ENCODE results near the gene DIO3.

Gene DIO3

GRCh38 chr14:101587441-101587911 lies 26.2 kb downstream of the DIO3 start:
- DNase-seq (ENCODE audit: insufficient read length) = no peak
- TF ChIP-seq POLR2A (IDR thresholded peaks at IDR 0.05; ENCODE audit: low read depth, low read length) (no peak), TAF1 (IDR thresholded peaks at IDR 0.05; ENCODE audit: borderline replicate concordance, low read depth, low read length) (no peak), POLR2AphosphoS5 (IDR thresholded peaks at IDR 0.05; ENCODE audit: low read depth, low read length) (no peak)
- FAIRE-seq = no peak

- DNase-seq (ENCODE audit: insufficient read length) (no peak), FAIRE-seq (no peak)
- TF ChIP-seq POLR2A (IDR thresholded peaks at IDR 0.05; ENCODE audit: low read depth, low read length) = no peak
- TF ChIP-seq POLR2AphosphoS5 (IDR thresholded peaks at IDR 0.05; ENCODE audit: low read depth, low read length) = no peak
- no peak for TF ChIP-seq TAF1 (IDR thresholded peaks at IDR 0.05; ENCODE audit: borderline replicate concordance, low read depth, low read length)
These were observed 27.1 kb downstream of the DIO3 start for GRCh38 chr14:101588286-101588975.

GRCh38 chr14:101588990-101589389 lies 27.7 kb downstream of the DIO3 start:
- no peak for TF ChIP-seq POLR2AphosphoS5 (IDR thresholded peaks at IDR 0.05; ENCODE audit: low read depth, low read length)
- TF ChIP-seq TAF1 (IDR thresholded peaks at IDR 0.05; ENCODE audit: borderline replicate concordance, low read depth, low read length) = no peak
- TF ChIP-seq POLR2A (IDR thresholded peaks at IDR 0.05; ENCODE audit: low read depth, low read length) = no peak

GRCh38 chr14:101589486-101590015 lies 28.3 kb downstream of the DIO3 start:
- FAIRE-seq (no peak), DNase-seq (ENCODE audit: insufficient read length) (no peak)
- TF ChIP-seq POLR2AphosphoS5 (IDR thresholded peaks at IDR 0.05; ENCODE audit: low read depth, low read length) (no peak), POLR2A (IDR thresholded peaks at IDR 0.05; ENCODE audit: low read depth, low read length) (no peak), TAF1 (IDR thresholded peaks at IDR 0.05; ENCODE audit: borderline replicate concordance, low read depth, low read length) (no peak)

More at GRCh38 chr14:101588990-101589389, 27.7 kb downstream of the DIO3 start:
- FAIRE-seq = no peak
- no peak for DNase-seq (ENCODE audit: insufficient read length)

DNA sequence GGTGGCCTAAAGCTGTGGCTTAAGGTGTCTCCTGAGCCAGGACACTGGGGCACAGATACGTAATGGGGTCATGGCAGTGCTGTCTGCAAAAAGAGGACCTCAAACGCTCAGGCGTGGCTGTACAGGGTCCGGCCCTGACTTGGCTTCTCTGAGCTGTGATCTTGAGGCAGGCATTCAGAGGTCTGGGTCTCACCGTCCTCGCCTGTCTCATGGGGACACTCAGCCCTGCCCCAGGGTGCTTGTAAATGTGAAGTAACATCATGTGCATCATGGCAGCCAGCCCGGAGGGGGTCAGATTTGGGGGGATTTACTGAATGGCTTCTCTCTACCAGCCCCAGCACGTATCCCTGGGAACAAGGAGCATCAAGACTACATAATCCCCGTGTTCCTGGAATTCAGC lies 28.8 kb downstream of the DIO3 start:
- FAIRE-seq = no peak
- TF ChIP-seq POLR2AphosphoS5 (IDR thresholded peaks at IDR 0.05; ENCODE audit: low read depth, low read length) = no peak
- TF ChIP-seq POLR2A (IDR thresholded peaks at IDR 0.05; ENCODE audit: low read depth, low read length) = no peak
- TF ChIP-seq TAF1 (IDR thresholded peaks at IDR 0.05; ENCODE audit: borderline replicate concordance, low read depth, low read length) = no peak
- DNase-seq (ENCODE audit: insufficient read length) = no peak

- TF ChIP-seq TAF1 (IDR thresholded peaks at IDR 0.05; ENCODE audit: borderline replicate concordance, low read depth, low read length) = no peak
- TF ChIP-seq POLR2A (IDR thresholded peaks at IDR 0.05; ENCODE audit: low read depth, low read length) = no peak
- no peak for TF ChIP-seq POLR2AphosphoS5 (IDR thresholded peaks at IDR 0.05; ENCODE audit: low read depth, low read length)
- DNase-seq (ENCODE audit: insufficient read length) = no peak
- no peak for FAIRE-seq
These were observed 29.3 kb downstream of the DIO3 start for GRCh38 chr14:101590616-101591015.

DNA sequence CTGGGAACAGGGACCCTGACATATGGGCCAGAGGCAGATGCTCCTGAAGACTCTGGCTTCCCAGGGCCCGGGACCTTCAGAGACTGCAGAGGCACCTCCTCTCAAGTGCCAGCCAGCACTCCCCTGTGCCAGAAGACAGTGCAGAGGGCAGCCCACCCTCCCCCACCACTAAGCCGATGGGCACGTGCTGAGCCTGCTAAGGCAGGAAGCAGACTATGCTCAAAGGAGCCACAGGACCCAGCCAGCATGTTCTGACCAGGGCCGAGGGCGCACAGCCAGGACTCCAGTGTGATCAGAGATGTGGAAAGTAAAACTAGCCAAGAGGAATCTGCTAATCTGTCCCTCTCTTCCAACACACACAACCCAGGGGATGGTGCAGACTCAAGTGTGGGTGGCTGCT lies 29.8 kb downstream of the DIO3 start:
- no peak for TF ChIP-seq POLR2A (IDR thresholded peaks at IDR 0.05; ENCODE audit: low read depth, low read length)
- TF ChIP-seq TAF1 (IDR thresholded peaks at IDR 0.05; ENCODE audit: borderline replicate concordance, low read depth, low read length) = no peak
- TF ChIP-seq POLR2AphosphoS5 (IDR thresholded peaks at IDR 0.05; ENCODE audit: low read depth, low read length) = no peak
- no peak for FAIRE-seq

DNA sequence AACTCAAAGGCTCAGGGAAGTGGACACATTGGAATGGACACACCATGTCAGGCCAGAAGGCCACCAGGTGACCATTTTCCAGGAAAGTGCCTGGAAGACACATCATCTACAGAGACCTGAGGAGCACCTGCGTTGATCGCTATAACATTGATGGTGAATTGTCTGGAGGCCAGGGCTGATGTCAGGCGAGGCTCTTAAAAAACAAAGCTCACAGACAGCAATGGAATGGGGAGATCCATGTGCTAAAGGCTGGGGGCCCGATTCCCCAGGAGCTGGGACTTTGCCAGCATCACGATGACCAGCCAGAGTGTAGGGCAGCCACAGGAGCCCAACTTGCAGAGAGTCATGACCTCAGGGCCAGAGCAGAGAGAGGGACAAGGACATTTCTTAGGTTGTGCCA lies 30.3 kb downstream of the DIO3 start:
- TF ChIP-seq POLR2A (IDR thresholded peaks at IDR 0.05; ENCODE audit: low read depth, low read length) (no peak), POLR2AphosphoS5 (IDR thresholded peaks at IDR 0.05; ENCODE audit: low read depth, low read length) (no peak), TAF1 (IDR thresholded peaks at IDR 0.05; ENCODE audit: borderline replicate concordance, low read depth, low read length) (no peak)
- FAIRE-seq = no peak
- DNase-seq (ENCODE audit: insufficient read length) = no peak

More for the DNA sequence above, 29.8 kb downstream of the DIO3 start:
- no peak for DNase-seq (ENCODE audit: insufficient read length)

DNA sequence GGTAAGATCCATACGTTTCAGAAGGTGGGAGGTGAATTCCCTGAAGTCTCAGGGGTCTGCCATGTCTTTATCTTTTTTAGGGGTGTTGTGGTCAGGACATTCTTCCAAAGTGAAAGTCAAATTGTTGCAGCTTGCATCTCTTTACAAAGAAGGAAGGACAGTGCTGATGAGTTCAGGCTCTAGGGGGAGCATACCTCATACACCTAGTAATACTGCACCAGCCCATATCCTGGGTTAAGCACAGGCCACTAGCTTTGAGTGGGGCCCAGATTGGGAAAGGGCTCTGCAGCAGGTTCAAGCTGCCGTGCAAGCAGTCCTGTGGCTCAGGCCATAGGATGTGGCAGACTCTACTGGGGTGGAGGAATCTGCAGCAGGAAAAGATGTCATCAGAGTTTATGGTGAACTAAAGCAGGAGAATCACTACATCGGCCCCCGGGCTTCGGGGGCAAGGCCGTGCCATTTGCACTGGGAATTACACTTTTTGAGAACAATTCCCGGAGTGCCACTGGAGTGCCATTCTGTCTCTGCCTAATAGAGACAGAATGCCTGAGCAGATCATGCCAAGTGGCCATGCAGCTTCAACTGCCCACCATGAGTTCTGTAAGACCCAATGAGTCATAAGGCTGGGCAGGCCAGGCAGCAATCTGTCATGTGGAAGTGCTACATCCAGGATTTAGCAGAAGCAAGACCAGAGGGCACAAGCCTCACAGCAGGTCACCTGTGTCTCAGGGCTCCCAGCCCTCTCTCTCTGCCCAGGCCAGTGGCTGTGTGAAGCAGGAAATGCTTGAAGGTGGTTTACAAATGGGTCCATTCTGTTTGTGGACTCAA lies 32.3 kb downstream of the DIO3 start:
- FAIRE-seq = no peak
- no peak for DNase-seq (ENCODE audit: insufficient read length)
- TF ChIP-seq TAF1 (IDR thresholded peaks at IDR 0.05; ENCODE audit: borderline replicate concordance, low read depth, low read length) (no peak), POLR2AphosphoS5 (IDR thresholded peaks at IDR 0.05; ENCODE audit: low read depth, low read length) (no peak), POLR2A (IDR thresholded peaks at IDR 0.05; ENCODE audit: low read depth, low read length) (no peak)

GRCh38 chr14:101594511-101595148 lies 33.3 kb downstream of the DIO3 start:
- FAIRE-seq (no peak), DNase-seq (ENCODE audit: insufficient read length) (no peak)
- TF ChIP-seq POLR2A (IDR thresholded peaks at IDR 0.05; ENCODE audit: low read depth, low read length) = no peak
- no peak for TF ChIP-seq POLR2AphosphoS5 (IDR thresholded peaks at IDR 0.05; ENCODE audit: low read depth, low read length)
- no peak for TF ChIP-seq TAF1 (IDR thresholded peaks at IDR 0.05; ENCODE audit: borderline replicate concordance, low read depth, low read length)

GRCh38 chr14:101595349-101595748 lies 34.1 kb downstream of the DIO3 start:
- FAIRE-seq (no peak), DNase-seq (ENCODE audit: insufficient read length) (no peak)
- TF ChIP-seq POLR2AphosphoS5 (IDR thresholded peaks at IDR 0.05; ENCODE audit: low read depth, low read length) (no peak), TAF1 (IDR thresholded peaks at IDR 0.05; ENCODE audit: borderline replicate concordance, low read depth, low read length) (no peak), POLR2A (IDR thresholded peaks at IDR 0.05; ENCODE audit: low read depth, low read length) (no peak)
